Fibroblast of skin of back (primary cell): ENCODE results near the gene GREB1. TPM values are rescaled to one million over a fixed set of nuclear protein-coding genes. Genes with fewer than 3 reads are reported as not detected.

ENCODE experiments used
- DNase-seq: peaks from one replicate; pipeline ENCODE4 v3.0.0-alpha.2; 2013
- polyA plus RNA-seq, 2 experiments: library from polyadenylated mRNA; unstranded; fragments of 120-200 nt; gene quantifications; one replicate each; pipeline ENCODE4 v1.2.1, GENCODE V29; 2013; ENCODE audit not compliant: insufficient read length in 2 of 2

GREB1 gene, protein sequence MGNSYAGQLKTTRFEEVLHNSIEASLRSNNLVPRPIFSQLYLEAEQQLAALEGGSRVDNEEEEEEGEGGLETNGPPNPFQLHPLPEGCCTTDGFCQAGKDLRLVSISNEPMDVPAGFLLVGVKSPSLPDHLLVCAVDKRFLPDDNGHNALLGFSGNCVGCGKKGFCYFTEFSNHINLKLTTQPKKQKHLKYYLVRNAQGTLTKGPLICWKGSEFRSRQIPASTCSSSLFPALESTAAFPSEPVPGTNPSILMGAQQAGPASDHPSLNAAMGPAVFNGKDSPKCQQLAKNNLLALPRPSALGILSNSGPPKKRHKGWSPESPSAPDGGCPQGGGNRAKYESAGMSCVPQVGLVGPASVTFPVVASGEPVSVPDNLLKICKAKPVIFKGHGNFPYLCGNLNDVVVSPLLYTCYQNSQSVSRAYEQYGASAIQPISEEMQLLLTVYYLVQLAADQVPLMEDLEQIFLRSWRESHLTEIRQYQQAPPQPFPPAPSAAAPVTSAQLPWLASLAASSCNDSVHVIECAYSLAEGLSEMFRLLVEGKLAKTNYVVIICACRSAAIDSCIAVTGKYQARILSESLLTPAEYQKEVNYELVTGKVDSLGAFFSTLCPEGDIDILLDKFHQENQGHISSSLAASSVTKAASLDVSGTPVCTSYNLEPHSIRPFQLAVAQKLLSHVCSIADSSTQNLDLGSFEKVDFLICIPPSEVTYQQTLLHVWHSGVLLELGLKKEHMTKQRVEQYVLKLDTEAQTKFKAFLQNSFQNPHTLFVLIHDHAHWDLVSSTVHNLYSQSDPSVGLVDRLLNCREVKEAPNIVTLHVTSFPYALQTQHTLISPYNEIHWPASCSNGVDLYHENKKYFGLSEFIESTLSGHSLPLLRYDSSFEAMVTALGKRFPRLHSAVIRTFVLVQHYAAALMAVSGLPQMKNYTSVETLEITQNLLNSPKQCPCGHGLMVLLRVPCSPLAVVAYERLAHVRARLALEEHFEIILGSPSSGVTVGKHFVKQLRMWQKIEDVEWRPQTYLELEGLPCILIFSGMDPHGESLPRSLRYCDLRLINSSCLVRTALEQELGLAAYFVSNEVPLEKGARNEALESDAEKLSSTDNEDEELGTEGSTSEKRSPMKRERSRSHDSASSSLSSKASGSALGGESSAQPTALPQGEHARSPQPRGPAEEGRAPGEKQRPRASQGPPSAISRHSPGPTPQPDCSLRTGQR (N-terminal part only)
- 0.20 TPM for polyA plus RNA-seq (2013, experiment 1 of 2; ENCODE audit: insufficient read length)
- 0.17 TPM for polyA plus RNA-seq (2013, experiment 2 of 2; ENCODE audit: insufficient read length)

DNA sequence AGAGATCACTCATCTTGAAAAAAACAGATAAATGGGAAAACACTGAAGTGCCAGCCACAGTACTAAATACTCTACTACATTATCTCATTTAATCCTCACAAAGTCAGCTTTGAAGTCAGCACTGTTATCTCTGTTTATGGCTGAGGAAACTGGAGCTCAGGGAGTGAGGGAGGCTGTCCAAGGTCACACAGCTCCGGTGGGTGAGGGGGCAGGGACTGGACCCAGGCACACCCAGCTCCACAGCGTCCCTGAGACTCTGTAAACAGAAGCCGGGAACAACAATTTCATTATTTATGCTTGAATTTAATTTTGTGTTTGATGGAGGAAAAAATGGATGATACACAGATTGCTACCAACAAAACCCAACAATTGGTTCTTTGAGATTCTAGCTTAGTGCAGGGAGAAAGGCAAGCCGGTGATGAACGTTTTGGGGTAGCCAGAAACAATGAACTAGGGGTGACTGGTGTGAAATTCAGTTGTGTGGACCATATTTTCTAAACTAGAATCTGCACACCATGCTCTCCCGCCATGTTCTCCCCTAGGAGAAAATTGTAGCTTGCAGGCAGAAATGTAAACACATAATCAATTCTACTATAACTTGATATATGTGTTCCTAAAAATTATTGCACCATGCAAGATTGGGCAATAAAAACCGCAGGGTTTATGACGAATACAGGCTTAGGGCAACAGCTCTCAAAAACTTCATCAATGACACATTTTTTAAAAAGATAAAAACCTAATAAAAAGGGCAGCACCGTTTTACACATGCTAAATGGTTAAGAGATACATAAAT is at the start of gene GREB1:
Gene GREB1 (plus strand): TSS at position 768 of the 793 bp plus-strand sequence. CDS start 22,570 bp downstream, outside the sequence.
- no peak for DNase-seq

DNA sequence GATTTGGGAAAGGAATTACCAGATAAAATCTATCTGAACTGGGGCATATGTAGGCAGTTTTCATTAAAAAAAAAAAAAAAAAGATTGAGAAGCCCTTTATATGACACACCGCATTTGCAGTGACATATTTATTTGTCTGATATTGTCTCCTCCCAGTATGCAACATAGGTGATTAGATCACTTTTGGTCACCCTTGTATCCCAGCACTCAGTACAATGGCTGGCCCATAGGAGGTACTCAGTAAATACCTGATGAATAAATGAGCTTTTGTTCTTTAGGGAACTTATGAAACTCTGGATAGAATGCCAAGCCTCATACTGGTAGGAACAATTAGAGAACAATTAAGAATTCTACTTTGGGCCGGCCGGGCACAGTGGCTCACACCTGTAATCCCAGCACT is 45.0 kb upstream of the GREB1 start:
- no peak for DNase-seq

DNA sequence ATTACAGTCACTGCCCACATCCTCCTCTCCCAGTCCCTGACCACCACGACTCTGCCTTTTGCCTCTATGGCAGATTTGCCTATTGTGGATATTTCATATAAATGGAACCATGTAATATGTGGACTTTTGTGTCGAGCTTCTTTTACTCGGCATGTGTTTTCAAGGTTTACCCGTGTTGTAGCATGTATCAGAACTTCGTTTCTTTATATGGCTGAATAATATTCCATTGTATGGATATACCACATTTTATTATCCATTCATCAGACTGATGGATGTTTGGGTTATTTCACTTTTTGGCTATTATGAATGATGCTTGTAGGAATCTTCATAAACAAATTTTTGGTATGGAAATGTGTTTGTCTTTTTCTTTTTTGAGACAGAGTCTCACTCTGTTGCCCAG is 43.7 kb upstream of the GREB1 start:
- no peak for DNase-seq

DNA sequence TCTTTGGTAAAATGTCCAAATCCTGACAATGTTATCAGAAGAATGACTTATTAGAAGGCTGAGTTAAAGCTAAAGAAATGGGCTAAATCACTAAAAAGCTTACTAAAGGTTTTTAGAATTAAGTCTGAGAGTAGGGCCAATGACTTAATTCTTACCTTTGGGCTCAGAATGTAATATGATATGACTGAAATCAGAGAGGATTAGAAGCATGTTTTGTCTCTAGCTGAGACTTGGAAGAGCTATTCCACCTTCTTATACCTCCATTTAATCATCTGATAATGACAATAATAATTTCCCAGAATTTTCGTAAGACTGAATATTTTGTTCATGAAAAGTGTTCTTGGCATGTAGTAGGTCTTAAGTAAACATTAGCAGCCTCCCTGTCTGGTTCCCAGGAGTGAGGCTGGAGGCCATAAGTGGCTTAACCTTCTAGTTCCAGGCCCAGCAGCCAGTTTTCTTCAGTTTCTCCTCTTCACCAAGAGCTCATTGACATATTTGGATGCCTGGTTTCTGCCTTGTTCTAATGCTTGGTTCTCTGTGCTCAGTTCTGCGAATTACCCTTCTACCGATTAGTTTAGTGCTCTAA is 42.4 kb upstream of the GREB1 start:
- no peak for DNase-seq

DNA sequence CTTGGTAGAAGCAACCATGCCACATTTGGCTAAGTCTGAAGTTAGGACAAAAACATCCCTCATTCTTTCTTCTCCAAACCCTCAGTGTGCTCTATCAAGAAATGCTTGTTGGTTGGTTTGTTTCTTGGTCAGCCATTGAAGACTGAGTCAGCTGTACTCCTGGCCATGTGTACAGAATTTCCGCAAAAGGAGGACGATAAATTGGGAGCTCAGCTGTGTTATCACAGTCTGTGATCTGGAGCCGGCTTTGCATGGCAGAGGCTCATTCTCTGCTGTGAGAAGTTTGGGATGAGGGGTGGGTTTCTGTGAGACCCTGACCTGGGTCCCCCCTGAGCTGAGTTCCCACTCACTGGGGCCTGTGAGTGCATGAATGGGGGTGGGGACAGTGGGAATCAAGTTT is 41.6 kb upstream of the GREB1 start:
- no peak for DNase-seq

DNA sequence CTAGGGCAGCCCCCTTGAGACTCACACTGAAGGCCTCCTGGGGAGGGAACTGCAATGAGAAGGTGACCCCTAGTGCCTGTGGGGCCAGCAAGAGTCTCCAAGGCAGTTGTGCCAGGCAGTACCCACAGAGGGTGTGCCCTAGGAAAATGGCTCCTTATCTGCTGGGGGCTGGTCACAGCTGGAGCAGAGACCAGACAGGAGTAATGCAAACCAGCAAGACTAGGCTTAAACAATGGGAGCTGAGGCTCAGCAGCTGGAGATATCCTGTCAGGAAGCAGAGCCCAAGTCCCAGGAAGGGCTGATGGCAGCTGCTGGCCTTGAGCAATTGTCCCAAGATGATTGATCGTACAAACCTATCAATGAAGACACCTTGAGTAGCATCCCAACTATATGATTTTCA is 41.1 kb upstream of the GREB1 start:
- no peak for DNase-seq

DNA sequence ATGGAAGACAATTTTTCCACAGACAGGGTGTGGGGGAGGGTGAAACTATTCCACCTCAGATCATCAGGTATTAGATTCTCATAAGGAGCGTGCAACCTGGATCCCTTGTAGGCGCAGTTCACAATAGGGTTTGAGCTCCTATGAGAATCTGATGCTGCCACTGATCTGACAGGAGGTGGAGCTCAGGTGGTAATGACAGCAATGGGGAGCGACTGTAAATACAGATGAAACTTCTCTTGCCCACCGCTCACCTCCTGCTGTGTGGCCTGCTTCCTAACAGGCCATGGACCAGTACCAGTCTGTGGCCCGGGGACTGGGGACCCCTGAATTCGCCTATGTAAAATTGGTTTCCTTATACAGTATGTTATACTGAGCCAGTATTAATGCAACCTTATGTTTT is 40.6 kb upstream of the GREB1 start:
- DNase-seq = no peak

DNA sequence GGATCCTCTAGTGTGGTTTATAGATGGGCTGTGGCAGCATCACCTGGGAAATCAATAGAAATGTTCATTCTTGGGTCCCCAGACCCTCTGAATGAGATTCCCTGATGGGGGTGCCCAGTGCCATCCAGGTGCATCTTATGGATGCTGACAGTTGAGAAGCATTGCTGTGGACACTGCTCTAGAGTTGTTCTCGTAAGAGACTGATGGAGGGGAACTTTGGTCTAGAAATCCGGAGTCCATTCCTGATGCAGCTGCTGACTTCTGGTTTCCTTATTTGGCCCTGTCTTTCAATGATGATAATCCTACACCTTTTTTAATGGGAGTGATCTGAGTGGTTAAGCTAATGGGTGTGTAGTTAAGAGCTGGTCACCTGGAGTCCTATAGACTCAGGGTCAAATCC is 39.5 kb upstream of the GREB1 start:
- no peak for DNase-seq

DNA sequence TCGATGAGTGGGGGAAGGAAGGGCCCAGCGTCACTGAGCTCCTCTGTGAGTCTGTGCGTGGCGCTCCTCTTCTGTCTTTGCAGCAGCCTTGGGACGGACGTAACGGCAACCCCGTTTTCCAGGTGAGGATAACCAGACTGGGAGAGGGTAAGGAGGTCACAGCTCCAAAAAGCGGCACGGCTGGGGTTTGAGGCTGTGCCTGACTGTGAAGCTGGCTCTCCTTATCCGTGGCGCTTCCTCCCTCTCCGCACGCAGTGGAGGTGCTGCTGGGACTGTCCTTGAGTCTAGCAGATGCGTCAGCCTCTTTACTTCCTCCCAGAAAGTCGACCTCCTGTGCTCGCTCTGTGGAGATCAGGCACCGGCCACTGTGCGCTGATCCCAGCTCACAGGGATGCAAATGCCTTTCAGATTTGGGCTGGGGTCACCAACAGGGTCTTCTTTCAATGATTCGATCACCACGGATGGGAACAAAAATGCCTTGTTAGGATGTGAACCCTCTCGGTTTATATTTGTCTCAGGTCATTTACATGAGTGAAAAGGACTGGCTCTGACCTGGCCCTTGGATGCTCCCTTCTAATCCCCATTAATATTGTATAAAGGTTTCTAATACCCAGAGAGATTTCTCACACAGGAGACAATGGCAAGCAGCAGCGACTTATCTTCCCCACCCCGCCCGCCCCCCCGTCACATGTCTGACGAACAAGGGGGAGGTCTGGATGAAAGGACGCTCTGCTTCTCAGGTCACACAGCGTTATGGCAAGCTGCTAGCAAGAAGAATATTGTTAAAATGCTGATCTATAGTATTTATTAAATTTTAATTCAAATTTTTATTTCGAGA is 37.8 kb upstream of the GREB1 start:
- DNase-seq = no peak

DNA sequence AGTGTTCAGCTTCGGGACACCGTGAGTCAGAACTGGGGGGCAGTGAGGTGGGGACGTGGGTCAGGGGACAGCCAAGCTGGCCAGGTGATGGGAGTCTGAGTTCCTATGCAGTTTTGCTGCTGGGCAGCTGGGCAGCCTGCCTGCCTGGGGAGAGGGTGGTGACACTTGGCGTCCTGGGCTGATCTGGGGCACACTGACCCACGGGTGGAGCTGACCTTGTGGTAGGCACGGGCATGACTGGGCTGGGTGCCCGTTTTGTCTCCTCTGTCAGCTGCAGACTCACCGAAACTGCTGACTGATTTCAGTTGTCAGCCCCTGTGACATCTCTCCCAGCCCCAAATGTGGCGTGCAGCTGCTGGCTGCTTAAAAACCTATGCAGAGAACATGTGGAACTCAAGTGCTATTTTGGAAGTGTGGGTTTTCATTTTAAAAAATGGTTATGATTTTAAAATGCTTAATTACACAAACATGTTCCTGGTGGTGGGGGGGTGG is 35.3 kb upstream of the GREB1 start:
- no peak for DNase-seq

DNA sequence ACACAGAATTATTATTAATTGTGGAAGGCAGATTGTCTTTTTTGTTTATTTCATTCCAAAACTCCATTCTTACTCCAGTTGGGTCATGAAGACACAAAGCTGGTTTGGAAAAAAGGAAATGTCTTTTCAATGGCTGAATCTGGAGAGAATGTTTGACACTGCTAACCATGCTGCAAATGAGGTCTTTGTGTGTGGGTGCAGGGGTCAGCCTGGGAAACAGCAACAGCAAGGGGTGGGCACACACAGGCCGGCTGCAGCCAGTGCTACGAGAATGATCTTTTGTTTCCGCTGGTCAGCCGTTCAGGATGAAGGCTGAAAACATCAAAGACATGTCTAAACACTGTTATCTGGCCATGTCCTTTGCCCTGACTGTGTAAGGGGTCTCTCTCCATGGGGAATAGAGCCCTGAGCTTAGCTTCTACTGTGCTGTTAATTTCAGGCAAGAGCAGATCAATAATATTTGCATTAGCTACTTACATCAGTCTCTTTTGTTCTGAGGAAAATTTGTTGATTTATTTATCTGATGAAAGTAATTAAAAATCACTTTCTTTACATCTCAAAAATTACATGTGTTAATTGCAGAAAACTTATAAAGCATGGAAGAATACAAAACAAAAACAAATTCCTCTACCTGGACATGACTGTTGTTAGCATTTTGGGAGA is 34.6 kb upstream of the GREB1 start:
- DNase-seq = no peak

DNA sequence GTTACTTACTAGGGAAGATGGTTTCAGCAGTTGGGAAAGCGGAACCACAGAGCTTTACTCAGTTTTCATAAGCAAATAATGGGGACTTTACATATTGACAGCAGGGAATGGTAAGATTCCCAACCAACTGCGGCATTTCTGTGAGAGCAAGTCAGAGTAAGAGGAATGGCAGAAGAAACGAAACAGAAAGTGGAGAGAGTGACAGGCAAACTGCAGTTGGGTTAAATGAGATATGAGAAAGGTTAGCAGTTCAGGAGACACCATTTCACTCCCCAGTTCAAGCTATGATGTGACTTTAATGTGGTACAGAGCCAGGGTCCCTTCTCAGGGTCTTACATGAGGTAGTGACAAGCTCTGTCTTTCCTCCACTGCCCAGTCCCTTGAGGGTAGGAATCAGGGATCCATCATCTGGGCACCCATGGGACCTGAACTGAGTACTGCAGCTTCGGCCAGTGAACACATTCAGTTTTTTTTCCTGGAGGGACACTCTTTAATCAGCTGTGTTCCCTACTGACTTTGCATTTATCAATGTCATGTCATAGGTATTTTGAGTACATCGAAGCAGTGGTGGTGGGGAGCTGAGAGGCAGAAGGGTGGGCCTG is 33.0 kb upstream of the GREB1 start:
- no peak for DNase-seq

DNA sequence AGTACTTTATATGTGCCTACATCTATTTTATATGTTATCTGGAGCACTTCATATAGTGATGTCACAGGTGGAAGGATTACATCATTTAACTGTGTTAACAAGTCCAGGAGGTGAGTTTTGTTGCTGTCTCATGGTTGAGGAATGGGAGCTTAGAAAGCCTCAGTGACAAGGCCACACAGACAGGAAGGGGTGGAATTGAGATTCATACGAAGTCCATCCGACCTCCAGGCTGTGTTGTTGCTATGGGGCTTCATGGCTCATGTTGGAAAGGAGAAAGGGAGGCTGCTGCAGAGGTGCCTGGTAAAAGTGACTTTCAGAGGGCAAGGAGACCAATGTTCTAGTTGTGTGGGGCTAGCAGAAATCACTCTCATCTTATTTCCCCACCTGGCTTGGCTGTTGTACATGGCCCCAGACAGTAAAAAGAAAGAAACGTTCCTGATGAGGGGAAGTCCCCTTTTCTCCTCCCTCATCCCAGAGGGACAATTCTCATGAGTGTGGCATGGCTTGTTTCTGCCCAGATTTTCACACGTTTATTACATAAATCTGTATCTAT is 31.0 kb upstream of the GREB1 start:
- DNase-seq = peak; percentile 17

DNA sequence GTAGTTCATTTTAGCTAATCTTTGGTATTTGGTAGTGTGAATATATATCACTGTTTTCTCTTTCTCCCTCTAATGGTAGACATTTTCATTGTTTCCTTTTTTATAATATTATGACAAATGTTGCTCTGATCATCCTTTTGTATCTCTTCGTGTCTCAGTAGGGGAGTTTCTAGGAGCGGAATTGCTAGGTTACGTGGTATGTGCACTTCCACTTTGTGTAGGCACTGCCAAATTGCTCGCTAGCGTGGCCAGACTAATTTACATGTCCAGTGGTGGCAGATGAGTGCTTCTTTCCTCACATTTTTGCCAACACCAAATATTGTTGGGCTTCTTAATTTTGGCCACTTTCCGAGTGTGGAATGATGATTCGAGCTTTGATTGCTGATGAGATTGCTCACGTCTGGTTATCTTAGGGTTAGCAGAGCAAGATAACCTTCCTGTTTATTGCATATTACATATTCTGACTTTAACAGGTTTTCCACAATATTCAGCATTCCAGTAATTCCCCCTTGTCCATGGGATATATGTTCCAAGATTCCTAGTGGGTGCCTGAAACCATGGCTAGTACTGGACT is 30.4 kb upstream of the GREB1 start:
- DNase-seq = no peak

DNA sequence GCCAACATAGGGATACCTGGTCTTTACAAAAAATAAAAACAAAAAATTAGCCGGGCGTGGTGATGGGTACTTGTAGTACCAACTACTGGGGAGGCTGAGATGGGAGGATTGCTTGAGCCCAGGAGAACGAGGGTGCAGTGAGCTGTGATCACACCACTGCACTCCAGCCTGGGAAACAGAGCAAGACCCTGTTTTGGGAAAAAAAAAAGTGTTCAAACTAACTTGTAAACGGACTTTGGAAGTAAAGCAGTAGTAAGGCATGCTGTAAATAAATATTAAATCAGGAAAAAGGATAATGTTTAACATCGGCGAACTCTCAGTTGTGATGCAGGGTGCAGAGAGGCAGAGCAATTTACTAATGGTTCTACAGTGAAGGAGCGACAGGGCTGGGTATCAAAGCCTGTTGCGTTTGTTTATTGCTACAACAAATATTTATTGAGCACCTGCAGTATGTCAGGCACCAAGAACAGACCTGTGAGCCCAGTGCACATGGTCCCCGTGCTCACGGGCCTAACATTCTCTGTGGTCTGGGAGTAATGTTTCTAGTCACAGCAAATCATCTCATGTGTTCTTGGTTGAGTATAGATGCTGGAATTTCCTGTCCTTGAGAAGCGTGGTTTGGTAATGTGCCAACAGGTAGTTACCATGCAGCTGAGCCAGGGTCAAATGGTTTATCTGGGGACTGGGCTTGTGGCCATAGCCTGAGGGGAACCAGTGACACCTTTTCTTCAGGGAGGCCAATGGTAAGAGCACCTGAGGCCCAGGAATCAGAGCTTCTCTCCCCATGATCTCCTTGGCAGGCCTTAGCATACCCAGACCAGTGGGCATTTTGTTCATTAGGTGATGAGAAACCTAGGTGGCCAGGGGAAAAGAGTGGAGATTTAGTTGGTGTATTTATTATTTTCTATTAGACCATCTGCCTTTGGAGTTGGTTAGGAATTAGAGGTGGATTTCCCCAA is 27.9 kb upstream of the GREB1 start:
- DNase-seq = peak; percentile 5

DNA sequence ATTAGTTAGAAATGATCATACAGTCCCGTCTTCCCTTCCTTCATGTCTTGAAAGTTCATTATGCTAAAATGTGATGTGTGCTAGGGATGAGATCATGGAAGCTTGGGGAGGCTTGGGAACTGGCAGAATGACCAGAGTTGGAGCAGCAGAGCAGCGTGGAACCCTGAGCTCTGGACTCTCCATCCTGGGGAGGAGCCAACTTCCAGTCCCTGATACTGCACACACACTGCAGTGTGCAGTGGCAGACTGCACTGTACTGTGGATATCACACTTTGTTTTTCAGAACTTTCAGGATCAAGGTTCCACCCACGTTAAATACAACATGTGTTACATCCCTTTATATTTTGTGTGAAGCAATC is 27.3 kb upstream of the GREB1 start:
- no peak for DNase-seq

DNA sequence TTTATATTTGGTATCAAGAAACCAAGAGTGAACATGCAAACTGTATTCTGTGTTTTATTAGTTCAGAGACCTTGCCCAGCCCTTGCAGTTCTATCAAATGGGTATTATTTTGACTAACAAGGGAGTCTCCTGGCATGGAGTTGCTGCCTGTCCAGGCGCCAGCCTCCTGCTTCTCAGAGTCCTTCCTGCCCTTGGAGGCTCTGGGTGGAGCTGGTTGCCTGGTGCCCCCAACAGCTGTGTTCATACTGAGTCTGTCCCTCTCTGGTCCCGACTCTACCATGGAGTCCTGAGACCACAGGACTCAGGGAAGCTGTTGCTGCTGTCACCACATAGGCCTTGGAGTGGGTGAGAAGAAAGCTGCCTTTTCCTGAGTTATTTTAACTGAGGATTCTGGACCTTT is 26.3 kb upstream of the GREB1 start:
- no peak for DNase-seq

DNA sequence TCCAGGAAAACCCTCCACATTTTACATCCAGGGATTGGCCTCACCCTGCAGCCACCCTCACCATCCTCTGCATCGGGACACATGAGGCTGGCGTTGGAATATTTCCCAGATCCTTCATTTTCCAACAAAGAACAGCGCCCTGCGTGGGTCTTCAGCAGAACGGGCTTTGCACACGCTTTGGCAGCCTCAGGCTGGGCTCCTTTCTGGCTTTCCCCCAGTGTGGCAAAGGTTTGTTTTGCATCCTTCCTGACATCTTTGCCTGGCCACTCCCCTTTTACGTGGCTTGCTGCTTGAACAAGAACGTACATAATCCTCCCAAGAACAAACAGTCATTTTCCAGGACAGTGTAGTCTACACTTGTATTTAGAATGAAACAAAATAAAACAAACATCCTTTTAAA is 25.6 kb upstream of the GREB1 start:
- DNase-seq = no peak
